Omental fat pad (tissue), 4 donors: ENCODE results near the gene E2F6. TPM values are rescaled to one million over a fixed set of nuclear protein-coding genes. Genes with fewer than 3 reads are reported as not detected.

Experiments
- ATAC-seq: fragments of 150-250 bp; one replicate; pipeline ENCODE4 v1.9.1; 2016; ENCODE audit warnings: mild to moderate bottlenecking, moderate library complexity; ENCODE audit not compliant: low FRiP score
- DNase-seq: peaks from one replicate; pipeline ENCODE4 v3.0.0-alpha.2; 2019; ENCODE audit warnings: low spot score
- CTCF ChIP-seq, 3 donors: fragments of 450-650 bp; IDR thresholded peaks; one replicate each; pipeline ENCODE4 v1.5.1; 2016 to 2017; ENCODE audit warnings: antibody characterized with exemption in 3 of 3, mild to moderate bottlenecking in 3 of 3, moderate library complexity in 2 of 3
- total RNA-seq, 4 donors: library from RNA; depleted of rRNA; stranded (reverse); fragments of >200 nt; gene quantifications; one replicate each; pipeline ENCODE4 v1.1.0, GENCODE V29; 2016

The E2F6 gene
- total RNA-seq, 4 donors from 2014 or later, result 14.5 to 32.8 (median 25.8) TPM

GRCh38 chr2:11502740-11503292 is 36.9 kb upstream of the E2F6 start:
- no peak for TF ChIP-seq CTCF (IDR thresholded peaks at IDR 0.05)
- no peak for DNase-seq
- ATAC-seq, result no peak

- no peak for TF ChIP-seq CTCF (IDR thresholded peaks at IDR 0.05)
- no peak for ATAC-seq
- DNase-seq, result no peak
Measured at GRCh38 chr2:11500702-11501303, 34.8 kb upstream of the E2F6 start.

- TF ChIP-seq CTCF (IDR thresholded peaks at IDR 0.05), result no peak
- DNase-seq, result no peak
- no peak for ATAC-seq
Measured at GRCh38 chr2:11499081-11499743, 33.3 kb upstream of the E2F6 start.

- no peak for DNase-seq
- no peak for ATAC-seq
- TF ChIP-seq CTCF (IDR thresholded peaks at IDR 0.05), result no peak
Measured at GRCh38 chr2:11498543-11499034, 32.6 kb upstream of the E2F6 start.

GRCh38 chr2:11495844-11496681 is 30.1 kb upstream of the E2F6 start:
- DNase-seq, result no peak
- no peak for ATAC-seq
- TF ChIP-seq CTCF (IDR thresholded peaks at IDR 0.05), result no peak

- ATAC-seq, result no peak
- DNase-seq, result no peak
- no peak for TF ChIP-seq CTCF (IDR thresholded peaks at IDR 0.05)
Measured at GRCh38 chr2:11494310-11494709, 28.3 kb upstream of the E2F6 start.
